ENCODE results near the gene ATP2C2. TPM values are rescaled to one million over a fixed set of nuclear protein-coding genes. Genes with fewer than 3 reads are reported as not detected.

ATP2C2 gene
- total RNA-seq, 1 donor from 2014 or later = not detected

GRCh38 chr16:84331998-84332780, 36.1 kb upstream of the ATP2C2 start:
- H3K27ac ChIP-seq = no peak overlapping the region
- peaks cover 14% of the 10 kb centered on the region for H3K9me3 Mint-ChIP-seq
- H3K79me2 ChIP-seq (ENCODE audit: low read depth) = no peaks in the 10 kb centered on the region
- H3K4me1 Mint-ChIP-seq = peaks cover 4% of the 10 kb centered on the region
- H3K9me3 ChIP-seq (ENCODE audit: low read depth) = no peaks in the 10 kb centered on the region
- no peak overlapping the region for H3K4me2 ChIP-seq
- H3K4me3 Mint-ChIP-seq = no peak overlapping the region
- no peak overlapping the region for H2AFZ ChIP-seq (replicated peaks)
- no peaks in the 10 kb centered on the region for H3K36me3 Mint-ChIP-seq
- H3K27me3 Mint-ChIP-seq (ENCODE audit: insufficient read depth, low read depth) = peaks cover 7% of the 10 kb centered on the region
- no peaks in the 10 kb centered on the region for H3F3A ChIP-seq (ENCODE audit: low read depth)
- DNase-seq (ENCODE audit: low spot score) = no peak
- H3K4me1 ChIP-seq = no peaks in the 10 kb centered on the region
- H3K36me3 ChIP-seq = no peaks in the 10 kb centered on the region
- H3K27ac Mint-ChIP-seq = no peak overlapping the region
- no peaks in the 10 kb centered on the region for H4K20me1 ChIP-seq (ENCODE audit: low read depth)
- TF ChIP-seq CTCF (IDR thresholded peaks at IDR 0.05) = no peak
- no peak for TF ChIP-seq EZH2 (IDR thresholded peaks at IDR 0.05)
- no peak for TF ChIP-seq EZH2phosphoT487 (IDR thresholded peaks at IDR 0.05)
- no peak overlapping the region for H3K4me3 ChIP-seq
- no peaks in the 10 kb centered on the region for H3K27me3 ChIP-seq
- no peak overlapping the region for H3K9ac ChIP-seq

GRCh38 chr16:84332975-84333684, 35.2 kb upstream of the ATP2C2 start:
- Histone ChIP-seq H3K79me2 (ENCODE audit: low read depth) (no peaks in the 10 kb centered on the region), H3K9ac (no peak overlapping the region), H3K36me3 (no peaks in the 10 kb centered on the region), H3K9me3 (ENCODE audit: low read depth) (no peaks in the 10 kb centered on the region), H2AFZ (replicated peaks) (no peak overlapping the region), H3K27ac (no peak overlapping the region), H3K27me3 (no peaks in the 10 kb centered on the region), H3F3A (ENCODE audit: low read depth) (no peaks in the 10 kb centered on the region), H3K4me1 (no peaks in the 10 kb centered on the region), H3K4me3 (no peak overlapping the region), H4K20me1 (ENCODE audit: low read depth) (no peaks in the 10 kb centered on the region), H3K4me2 (no peak overlapping the region)
- DNase-seq (ENCODE audit: low spot score) = no peak
- Mint-ChIP-seq H3K9me3 (peaks cover 18% of the 10 kb centered on the region), H3K4me3 (no peak overlapping the region), H3K27ac (no peak overlapping the region), H3K27me3 (ENCODE audit: insufficient read depth, low read depth) (peaks cover 7% of the 10 kb centered on the region), H3K4me1 (peaks cover 4% of the 10 kb centered on the region), H3K36me3 (no peaks in the 10 kb centered on the region)
- no peak for TF ChIP-seq EZH2phosphoT487 (IDR thresholded peaks at IDR 0.05)
- no peak for TF ChIP-seq CTCF (IDR thresholded peaks at IDR 0.05)
- no peak for TF ChIP-seq EZH2 (IDR thresholded peaks at IDR 0.05)

GRCh38 chr16:84334058-84334457, 34.3 kb upstream of the ATP2C2 start:
- H3F3A ChIP-seq (ENCODE audit: low read depth) = no peaks in the 10 kb centered on the region
- H3K4me1 ChIP-seq = no peaks in the 10 kb centered on the region
- H3K27me3 ChIP-seq = no peaks in the 10 kb centered on the region
- H3K9me3 ChIP-seq (ENCODE audit: low read depth) = no peaks in the 10 kb centered on the region
- peaks cover 7% of the 10 kb centered on the region for H3K27me3 Mint-ChIP-seq (ENCODE audit: insufficient read depth, low read depth)
- no peak overlapping the region for H3K4me3 ChIP-seq
- peaks cover 18% of the 10 kb centered on the region for H3K9me3 Mint-ChIP-seq
- H3K36me3 ChIP-seq = no peaks in the 10 kb centered on the region
- DNase-seq (ENCODE audit: low spot score) = no peak
- no peak overlapping the region for H3K4me3 Mint-ChIP-seq
- H2AFZ ChIP-seq (replicated peaks) = no peak overlapping the region
- no peaks in the 10 kb centered on the region for H3K36me3 Mint-ChIP-seq
- H3K4me2 ChIP-seq = no peak overlapping the region
- H3K4me1 Mint-ChIP-seq = peaks cover 4% of the 10 kb centered on the region
- TF ChIP-seq EZH2phosphoT487 (IDR thresholded peaks at IDR 0.05) (no peak), CTCF (IDR thresholded peaks at IDR 0.05) (no peak), EZH2 (IDR thresholded peaks at IDR 0.05) (no peak)
- no peaks in the 10 kb centered on the region for H3K79me2 ChIP-seq (ENCODE audit: low read depth)
- no peaks in the 10 kb centered on the region for H4K20me1 ChIP-seq (ENCODE audit: low read depth)
- no peak overlapping the region for H3K27ac Mint-ChIP-seq
- H3K9ac ChIP-seq = no peak overlapping the region
- no peak overlapping the region for H3K27ac ChIP-seq

All from neural progenitor cell (in vitro differentiated cells).